ENCODE data around the gene HSPA12A.

DNA sequence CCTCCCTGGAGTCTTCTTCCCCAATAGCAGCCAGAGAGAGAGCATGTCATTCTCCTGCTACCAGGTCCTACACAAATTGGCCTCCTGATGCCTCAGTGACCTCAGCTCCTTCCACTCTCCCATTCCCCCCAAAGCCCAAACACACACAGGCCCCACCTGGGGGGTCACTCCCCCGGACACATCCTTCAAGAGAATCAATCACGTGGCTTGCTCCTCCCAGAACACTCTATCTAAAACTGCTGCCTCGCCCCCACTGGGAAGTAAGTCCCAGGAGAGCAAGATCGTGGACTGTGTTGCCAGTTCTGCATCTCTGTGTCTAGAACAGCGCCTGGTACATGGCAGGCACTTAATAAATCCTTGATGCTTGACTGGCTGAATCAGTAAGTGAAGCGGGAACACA, 2.5 kb upstream of the HSPA12A start:
- TF ChIP-seq, protein P1, sequence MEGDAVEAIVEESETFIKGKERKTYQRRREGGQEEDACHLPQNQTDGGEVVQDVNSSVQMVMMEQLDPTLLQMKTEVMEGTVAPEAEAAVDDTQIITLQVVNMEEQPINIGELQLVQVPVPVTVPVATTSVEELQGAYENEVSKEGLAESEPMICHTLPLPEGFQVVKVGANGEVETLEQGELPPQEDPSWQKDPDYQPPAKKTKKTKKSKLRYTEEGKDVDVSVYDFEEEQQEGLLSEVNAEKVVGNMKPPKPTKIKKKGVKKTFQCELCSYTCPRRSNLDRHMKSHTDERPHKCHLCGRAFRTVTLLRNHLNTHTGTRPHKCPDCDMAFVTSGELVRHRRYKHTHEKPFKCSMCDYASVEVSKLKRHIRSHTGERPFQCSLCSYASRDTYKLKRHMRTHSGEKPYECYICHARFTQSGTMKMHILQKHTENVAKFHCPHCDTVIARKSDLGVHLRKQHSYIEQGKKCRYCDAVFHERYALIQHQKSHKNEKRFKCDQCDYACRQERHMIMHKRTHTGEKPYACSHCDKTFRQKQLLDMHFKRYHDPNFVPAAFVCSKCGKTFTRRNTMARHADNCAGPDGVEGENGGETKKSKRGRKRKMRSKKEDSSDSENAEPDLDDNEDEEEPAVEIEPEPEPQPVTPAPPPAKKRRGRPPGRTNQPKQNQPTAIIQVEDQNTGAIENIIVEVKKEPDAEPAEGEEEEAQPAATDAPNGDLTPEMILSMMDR (conservative IDR thresholded peaks at IDR 0.05 in 1 of 2, IDR thresholded peaks at IDR 0.05 in 1 of 2; ENCODE audit: low read depth in 1 of 2, low read length in 2 of 2): no peak
- no peak for TF ChIP-seq EZH2 (IDR thresholded peaks at IDR 0.05; ENCODE audit: low read length, missing control alignments)

Data from fibroblast of lung (primary cell).